HCT116 (cell line): Measurements from ENCODE around the gene ZBTB7B. TPM values are rescaled to one million over a fixed set of nuclear protein-coding genes. Genes with fewer than 3 reads are reported as not detected.

Experiments used
- ATAC-seq: fragments of 200-7000 bp; cut with Tn5 transposase; 2 replicates; pipeline ENCODE4 v1.9.1; 2020; ENCODE audit warnings: mild to moderate bottlenecking, moderate library complexity
- BruUV-seq: library from RNA; stranded (reverse); fragments of 400-500 nt; replicated peaks from 2 replicates; lab custom pipeline; 2021; lab: Mats Ljungman, UMichigan
- CTCF ChIA-PET: fragments of 300-600 bp; sonication (Branson Sonifier 250); formaldehyde crosslinking; loops from one replicate; lab custom pipeline; 2021; ENCODE audit warnings: antibody characterized with exemption; lab: Charles Lee
- POLR2A ChIA-PET: fragments of 300-600, 350-600 bp; sonication (Branson Sonifier 250); formaldehyde crosslinking; loops from one replicate; lab custom pipeline; 2021; ENCODE audit warnings: antibody characterized with exemption; lab: Charles Lee
- RAD21 ChIA-PET, 2 experiments: fragments of 300-600 bp; sonication (Branson Sonifier 250); formaldehyde crosslinking; loops; one replicate each; lab custom pipeline; 2023; ENCODE audit warnings: low total read pairs in 2 of 2; ENCODE audit not compliant: uncharacterized antibody in 2 of 2, unreplicated experiment in 2 of 2, low non-redundant PET in 1 of 2; lab: Charles Lee
- DNase-seq: peaks from one replicate; pipeline ENCODE4 v3.0.0-alpha.2; 2010; ENCODE audit warnings: low read depth, low spot score
- H2AFZ ChIP-seq: fragments of 200-600 bp; shearing (Covaris generic), sonication (generic); 2 replicates; pipeline ENCODE4 v1.6.1; 2017; ENCODE audit warnings: low read depth, mixed run types, mixed read lengths, antibody characterized with exemption, low read length; ENCODE audit not compliant: poor library complexity, severe bottlenecking
- H3K27ac ChIP-seq: 2 replicates; pipeline ENCODE4 v1.5.1; 2012; ENCODE audit warnings: low read depth, low read length
- H3K27me3 ChIP-seq: fragments of 200-600 bp; sonication (generic); 2 replicates; pipeline ENCODE4 v1.6.1; 2016; ENCODE audit warnings: mixed run types, low read length, mixed read lengths; ENCODE audit not compliant: insufficient read depth
- H3K36me3 ChIP-seq, 2 experiments: fragments of 200-500 bp in 1 of 2; fragments of 200-600 bp in 1 of 2; sonication (Bioruptor generic) in 1 of 2; sonication (generic) in 1 of 2; 2 replicates each; pipeline versions ENCODE4 v1.5.1 to v1.6.1; 2014 to 2016; ENCODE audit warnings: low read length in 2 of 2, inconsistent platforms in 1 of 2, mixed read lengths in 1 of 2, mixed run types in 1 of 2; ENCODE audit not compliant: insufficient read depth in 2 of 2, control insufficient read depth in 1 of 2
- H3K4me1 ChIP-seq, 2 experiments: fragments of 200-600 bp in 1 of 2; sonication (generic) in 1 of 2; 2 replicates each; pipeline versions ENCODE4 v1.5.1 to v1.6.1; 2012 to 2017; ENCODE audit warnings: low read length in 2 of 2, inconsistent platforms in 1 of 2, mild to moderate bottlenecking in 1 of 2, mixed read lengths in 1 of 2, mixed run types in 1 of 2, moderate library complexity in 1 of 2; ENCODE audit not compliant: insufficient read depth in 2 of 2, control insufficient read depth in 1 of 2
- H3K4me2 ChIP-seq: fragments of 200-600 bp; sonication (generic); 2 replicates; pipeline ENCODE4 v1.6.1; 2017; ENCODE audit warnings: mixed run types, low read length, mixed read lengths
- H3K4me3 ChIP-seq, 2 experiments: fragments of 200-600 bp in 1 of 2; sonication (generic) in 1 of 2; replicated peaks in 1 of 2; 2 replicates each; pipeline ENCODE4 v1.5.1; 2011 to 2016; ENCODE audit warnings: low read length in 2 of 2, control low read depth in 1 of 2, low read depth in 1 of 2, mild to moderate bottlenecking in 1 of 2, mixed read lengths in 1 of 2, mixed run types in 1 of 2
- H3K79me2 ChIP-seq: fragments of 200-600 bp; sonication (generic); 2 replicates; pipeline ENCODE4 v1.6.1; 2017; ENCODE audit warnings: mild to moderate bottlenecking, mixed run types, low read length, moderate library complexity, mixed read lengths; ENCODE audit not compliant: insufficient read depth
- H3K9ac ChIP-seq: fragments of 200-600 bp; sonication (generic); 2 replicates; pipeline ENCODE4 v1.6.1; 2016; ENCODE audit warnings: low read length, mixed read lengths
- H3K9me2 ChIP-seq: fragments of 200-600 bp; sonication (generic), shearing (Covaris generic); 2 replicates; pipeline ENCODE4 v1.6.1; 2017; ENCODE audit warnings: mixed run types, mild to moderate bottlenecking, moderate library complexity; ENCODE audit not compliant: insufficient read depth
- H3K9me3 ChIP-seq, 2 experiments: fragments of 200-500 bp in 1 of 2; fragments of 200-600 bp in 1 of 2; sonication (Bioruptor generic) in 1 of 2; sonication (generic) in 1 of 2; 2 replicates each; pipeline ENCODE4 v1.6.1; 2014 to 2017; ENCODE audit warnings: low read length in 2 of 2, mixed read lengths in 2 of 2, inconsistent platforms in 1 of 2, low read depth in 1 of 2, mild to moderate bottlenecking in 1 of 2, mixed run types in 1 of 2, moderate library complexity in 1 of 2; ENCODE audit not compliant: control insufficient read depth in 1 of 2, insufficient read depth in 1 of 2
- H4K20me1 ChIP-seq: fragments of 200-600 bp; sonication (generic), shearing (Covaris generic); 2 replicates; pipeline ENCODE4 v1.6.1; 2017; ENCODE audit warnings: mixed run types, mild to moderate bottlenecking, moderate library complexity; ENCODE audit not compliant: insufficient read depth
- ATF3 ChIP-seq: IDR thresholded peaks from 2 replicates; pipeline ENCODE4 v1.6.1; 2012
- CEBPB ChIP-seq: IDR thresholded peaks from 2 replicates; pipeline ENCODE4 v1.6.1; 2012; ENCODE audit warnings: low read depth
- CTCF ChIP-seq, 3 experiments: fragments of 200-600 bp in 1 of 3; sonication (generic) in 1 of 3; IDR thresholded peaks in 2 of 3; conservative IDR thresholded peaks in 1 of 3; 2 replicates each; pipeline ENCODE4 v1.5.1; 2012 to 2017; ENCODE audit warnings: low read depth in 2 of 3, low read length in 2 of 3, antibody characterized with exemption in 1 of 3, borderline replicate concordance in 1 of 3, control low read depth in 1 of 3, mild to moderate bottlenecking in 1 of 3, mixed read lengths in 1 of 3, mixed run types in 1 of 3, moderate library complexity in 1 of 3; ENCODE audit not compliant: insufficient read depth in 1 of 3
- EZH2 ChIP-seq: fragments of 200-600 bp; sonication (generic); IDR thresholded peaks from 2 replicates; pipeline ENCODE4 v1.6.1; 2017; ENCODE audit warnings: antibody characterized with exemption, mixed run types
- EZH2phosphoT487 ChIP-seq: fragments of 200-600 bp; IDR thresholded peaks from 2 replicates; pipeline ENCODE4 v1.6.1; 2018; ENCODE audit warnings: antibody characterized with exemption, borderline replicate concordance
- FOSL1 ChIP-seq: IDR thresholded peaks from 2 replicates; pipeline ENCODE4 v1.6.1; 2012; ENCODE audit warnings: low read depth
- JUND ChIP-seq: IDR thresholded peaks from 2 replicates; pipeline ENCODE4 v1.6.1; 2012
- MAX ChIP-seq: IDR thresholded peaks from 2 replicates; pipeline ENCODE4 v1.6.1; 2012
- POLR2AphosphoS5 ChIP-seq: IDR thresholded peaks from 2 replicates; pipeline ENCODE4 v1.6.1; 2011; ENCODE audit warnings: mild to moderate bottlenecking, low read depth, low read length, moderate library complexity
- SP1 ChIP-seq: IDR thresholded peaks from 2 replicates; pipeline ENCODE4 v1.6.1; 2012; ENCODE audit warnings: low read depth
- SRF ChIP-seq: IDR thresholded peaks from 2 replicates; pipeline ENCODE4 v1.6.1; 2012; ENCODE audit warnings: low read depth
- TCF7L2 ChIP-seq: IDR thresholded peaks from 2 replicates; pipeline ENCODE4 v1.7.0; 2011; ENCODE audit warnings: borderline replicate concordance, inconsistent platforms; ENCODE audit not compliant: insufficient read depth, insufficient read length; ENCODE audit errors: extremely low read depth
- YY1 ChIP-seq: IDR thresholded peaks from 2 replicates; pipeline ENCODE4 v1.6.1; 2011; ENCODE audit warnings: low read length, low read depth, moderate library complexity, mild to moderate bottlenecking; ENCODE audit not compliant: insufficient replicate concordance; ENCODE audit errors: extremely low read depth
- ZBTB33 ChIP-seq: IDR thresholded peaks from 2 replicates; pipeline ENCODE4 v1.6.1; 2011; ENCODE audit warnings: mild to moderate bottlenecking, low read length, moderate library complexity; ENCODE audit not compliant: insufficient replicate concordance; ENCODE audit errors: extremely low read depth
- intact Hi-C: fragments of 100-400 bp; cut with micrococcal nuclease; formaldehyde crosslinking; loops from 2 replicates; pipeline ENCODE4 v1.10.0; 2022
- total RNA-seq: library from RNA; stranded (reverse); gene quantifications from one replicate; pipeline ENCODE4 v1.2.1, GENCODE V29; 2021; ENCODE audit not compliant: unreplicated experiment

Gene ZBTB7B
- total RNA-seq, 1 experiment from 2014 or later, result 57.0 TPM

- Histone ChIP-seq H3K4me1 (peaks cover 24 to 52% of the 10 kb centered on the region in 2 experiments), H3K36me3 (peaks cover 26 to 55% of the 10 kb centered on the region in 2 experiments; a peak in 3 of 4 replicates), H2AFZ (no peak overlapping the region), H3K4me2 (no peak overlapping the region), H4K20me1 (no peaks in the 10 kb centered on the region), H3K79me2 (peaks cover 60% of the 10 kb centered on the region), H3K27ac (no peak overlapping the region), H3K4me3 (no peak overlapping the region), H3K9ac (no peak overlapping the region)
- ATAC-seq (no peak), DNase-seq (no peak)
- no peak for TF ChIP-seq ATF3
- no peak for TF ChIP-seq EZH2
- no peak for TF ChIP-seq ZBTB33
- no peak for TF ChIP-seq SRF
- TF ChIP-seq POLR2AphosphoS5, result no peak
- no peak for TF ChIP-seq CEBPB
- no peak for TF ChIP-seq FOSL1
- TF ChIP-seq SP1, result no peak
- no peak for TF ChIP-seq EZH2phosphoT487
- TF ChIP-seq YY1, result no peak
- no peak for TF ChIP-seq MAX
- no peak for TF ChIP-seq TCF7L2
- no peak for TF ChIP-seq JUND
- no peak for TF ChIP-seq CTCF (IDR thresholded peaks at IDR 0.05 in 2 of 3, conservative IDR thresholded peaks at IDR 0.05 in 1 of 3; ENCODE audit: borderline replicate concordance in 1 of 3, insufficient read depth in 1 of 3, low read depth in 2 of 3, low read length in 2 of 3)
- TF ChIP-seq, all 23 proteins: peak for 0
- RAD21 ChIA-PET, result no interaction called here
- CTCF ChIA-PET, result no interaction called here
- BruUV-seq, result no TSS peak
- intact Hi-C loops, result no loop called here
- H3K9me2 ChIP-seq, result no peaks in the 10 kb centered on the region
- no peaks in the 10 kb centered on the region for H3K27me3 ChIP-seq
- no peaks in the 10 kb centered on the region for H3K9me3 ChIP-seq
- POLR2A ChIA-PET, result no interaction called here
Measured at GRCh38 chr1:154966111-154966510, 36.5 kb upstream of the ZBTB7B start.
